Skeletal muscle tissue (tissue), 4 donors: Measurements from ENCODE around the gene IPP. TPM values are rescaled to one million over a fixed set of nuclear protein-coding genes. Genes with fewer than 3 reads are reported as not detected.
"Not testable (repeated sequence)": the region's sequence is repeated elsewhere in the genome, so short reads cannot be mapped to it uniquely, and the experiment has no call there.

Source experiments
- H3K27ac ChIP-seq: one replicate; pipeline ENCODE4 v1.7.0; 2013; ENCODE audit warnings: mild to moderate bottlenecking, low read depth, low read length, inconsistent platforms
- H3K27me3 ChIP-seq, 3 donors: one replicate each; pipeline ENCODE4 v1.7.0; 2013; ENCODE audit warnings: low read length in 3 of 3; ENCODE audit not compliant: control insufficient read depth in 3 of 3, insufficient read depth in 3 of 3
- H3K36me3 ChIP-seq, 3 donors: one replicate each; pipeline ENCODE4 v1.7.0; 2013; ENCODE audit warnings: low read length in 3 of 3; ENCODE audit not compliant: control insufficient read depth in 3 of 3, insufficient read depth in 3 of 3
- H3K4me1 ChIP-seq, 3 donors: one replicate each; pipeline ENCODE4 v1.7.0; 2013; ENCODE audit warnings: low read length in 3 of 3, mild to moderate bottlenecking in 3 of 3; ENCODE audit not compliant: control insufficient read depth in 3 of 3, insufficient read depth in 3 of 3
- H3K4me3 ChIP-seq, 3 donors: one replicate each; pipeline ENCODE4 v1.7.0; 2013; ENCODE audit warnings: low read length in 3 of 3
- H3K9ac ChIP-seq, 3 donors: one replicate each; pipeline ENCODE4 v1.7.0; 2013; ENCODE audit warnings: low read length in 3 of 3, mild to moderate bottlenecking in 3 of 3, moderate library complexity in 2 of 3, low read depth in 1 of 3
- H3K9me3 ChIP-seq, 3 donors: one replicate each; pipeline ENCODE4 v1.7.0; 2013; ENCODE audit warnings: low read length in 3 of 3; ENCODE audit not compliant: control insufficient read depth in 3 of 3
- total RNA-seq: library from RNA; depleted of rRNA; stranded (reverse); fragments of >200 nt; gene quantifications from one replicate; pipeline ENCODE4 v1.2.3, GENCODE V29; 2014
- donor health status: Osteomylitis.

The IPP gene
- total RNA-seq, 1 donor from 2014 or later, result 15.1 TPM

- not testable (repeated sequence) for H3K9ac ChIP-seq, H3K27me3 ChIP-seq, H3K4me3 ChIP-seq, H3K9me3 ChIP-seq, H3K4me1 ChIP-seq, H3K27ac ChIP-seq
- peaks cover 0 to 15% (median 10%) of the 10 kb centered on the region in 3 donors for H3K36me3 ChIP-seq
These were observed 33.1 kb downstream of the IPP start for GRCh38 chr1:45717386-45717785.

GRCh38 chr1:45716700-45717099 lies 33.8 kb downstream of the IPP start:
- Histone ChIP-seq H3K4me1 (no peaks in the 10 kb centered on the region), H3K36me3 (peaks cover 5 to 15% (median 14%) of the 10 kb centered on the region in 3 donors), H3K27ac (no peak overlapping the region), H3K27me3 (no peaks in the 10 kb centered on the region), H3K4me3 (no peak overlapping the region), H3K9me3 (no peaks in the 10 kb centered on the region), H3K9ac (no peak overlapping the region)

GRCh38 chr1:45713711-45714110 lies 36.7 kb downstream of the IPP start:
- Histone ChIP-seq H3K27ac (no peak overlapping the region), H3K4me3 (no peak overlapping the region), H3K4me1 (no peaks in the 10 kb centered on the region), H3K27me3 (no peaks in the 10 kb centered on the region), H3K9me3 (no peaks in the 10 kb centered on the region), H3K9ac (no peak overlapping the region), H3K36me3 (peaks cover 5 to 18% (median 15%) of the 10 kb centered on the region in 3 donors)

GRCh38 chr1:45704637-45705036 lies 45.8 kb downstream of the IPP start:
- Histone ChIP-seq H3K27ac (no peak overlapping the region), H3K9me3 (no peaks in the 10 kb centered on the region), H3K4me3 (no peak overlapping the region), H3K36me3 (peaks cover 0 to 5% (median 2%) of the 10 kb centered on the region in 3 donors), H3K9ac (no peak overlapping the region), H3K27me3 (no peaks in the 10 kb centered on the region), H3K4me1 (peaks cover 0 to 2% (median 0%) of the 10 kb centered on the region in 3 donors)

- Histone ChIP-seq H3K36me3 (peaks cover 19 to 27% (median 26%) of the 10 kb centered on the region in 3 donors), H3K9me3 (no peaks in the 10 kb centered on the region), H3K4me1 (peaks cover 0 to 3% (median 0%) of the 10 kb centered on the region in 3 donors), H3K4me3 (no peak overlapping the region), H3K27ac (no peak overlapping the region), H3K27me3 (no peaks in the 10 kb centered on the region), H3K9ac (no peak overlapping the region)
These were observed 55.6 kb downstream of the IPP start for GRCh38 chr1:45694823-45695222.

- H3K4me3 ChIP-seq, H3K27me3 ChIP-seq, H3K27ac ChIP-seq, H3K9ac ChIP-seq, H3K9me3 ChIP-seq: not testable (repeated sequence)
- peaks cover 18 to 27% (median 26%) of the 10 kb centered on the region in 3 donors for H3K36me3 ChIP-seq
- peaks cover 5 to 13% (median 5%) of the 10 kb centered on the region in 3 donors for H3K4me1 ChIP-seq
These were observed 56.6 kb downstream of the IPP start for GRCh38 chr1:45693811-45694210.

- peaks cover 4 to 6% (median 4%) of the 10 kb centered on the region in 3 donors for H3K36me3 ChIP-seq
- H3K9ac ChIP-seq, result peak within 1 kb of the TSS; percentile 95 to 100 (median 96)
- H3K27me3 ChIP-seq, result no peaks in the 10 kb centered on the region
- H3K27ac ChIP-seq, result peak within 1 kb of the TSS; percentile 99
- H3K4me3 ChIP-seq, result peak within 1 kb of the TSS; percentile 92 to 99 (median 95)
- no peaks in the 10 kb centered on the region for H3K9me3 ChIP-seq
- peaks cover 19 to 22% (median 20%) of the 10 kb centered on the region in 3 donors for H3K4me1 ChIP-seq
These were observed 62.4 kb downstream of the IPP start, which contains the start of gene TMEM69 for GRCh38 chr1:45687754-45688740. Gene TMEM69, plus strand, starts transcription at chr1:45688181. Its CDS starts 2,888 bp downstream, at chr1:45691069.

GRCh38 chr1:45687014-45687753 lies 63.3 kb downstream of the IPP start:
- peak overlapping the region; percentile 99 for H3K27ac ChIP-seq
- H3K9me3 ChIP-seq, result no peaks in the 10 kb centered on the region
- peak overlapping the region; percentile 94 to 99 (median 98) for H3K4me3 ChIP-seq
- H3K4me1 ChIP-seq, result peaks cover 20 to 25% (median 25%) of the 10 kb centered on the region in 3 donors
- no peaks in the 10 kb centered on the region for H3K27me3 ChIP-seq
- peaks cover 0 to 4% (median 4%) of the 10 kb centered on the region in 3 donors for H3K36me3 ChIP-seq
- H3K9ac ChIP-seq, result peak overlapping the region; percentile 96 to 100 (median 99)

- H3K4me3 ChIP-seq, result peak within 1 kb of the TSS; percentile 94 to 99 (median 98)
- peaks cover 25 to 33% (median 29%) of the 10 kb centered on the region in 3 donors for H3K4me1 ChIP-seq
- peak within 1 kb of the TSS; percentile 96 to 100 (median 99) for H3K9ac ChIP-seq
- H3K36me3 ChIP-seq, result peaks cover 0 to 4% (median 4%) of the 10 kb centered on the region in 3 donors
- H3K27ac ChIP-seq, result peak within 1 kb of the TSS; percentile 99
- no peaks in the 10 kb centered on the region for H3K9me3 ChIP-seq
- H3K27me3 ChIP-seq, result no peaks in the 10 kb centered on the region
These were observed 64.0 kb downstream of the IPP start, which contains the start of gene GPBP1L1 for GRCh38 chr1:45686288-45687013. Gene GPBP1L1, minus strand, starts transcription at chr1:45686533. Its CDS starts 27,446 bp downstream, at chr1:45659087.
